NCI-H2227 (cell line): ENCODE measurements around the gene SAMD14.

Experiments
- DNase-seq: peaks from one replicate; lab custom pipeline; 2025; ENCODE audit not compliant: unreplicated experiment; lab: John Stamatoyannopoulos, UW

The SAMD14 gene

GRCh38 chr17:50129728-50130558, at the start of gene SAMD14:
Gene SAMD14 (minus strand): TSS chr17:50130160. CDS start chr17:50124959, 5,201 bp downstream.
- peak; percentile 89 for DNase-seq

- peak; percentile 70 for DNase-seq
Observed at GRCh38 chr17:50177983-50178834, 48.2 kb upstream of the SAMD14 start.

- DNase-seq, result no peak
Observed at GRCh38 chr17:50177476-50177875, 47.5 kb upstream of the SAMD14 start.

GRCh38 chr17:50176559-50177357, 46.8 kb upstream of the SAMD14 start:
- DNase-seq, result no peak

- no peak for DNase-seq
Observed at GRCh38 chr17:50175035-50175807, 45.3 kb upstream of the SAMD14 start.

GRCh38 chr17:50174444-50174843, 44.5 kb upstream of the SAMD14 start:
- no peak for DNase-seq

GRCh38 chr17:50173335-50173941, 43.5 kb upstream of the SAMD14 start:
- no peak for DNase-seq

- no peak for DNase-seq
Observed at GRCh38 chr17:50172936-50173334, 43.0 kb upstream of the SAMD14 start.

- no peak for DNase-seq
Observed at GRCh38 chr17:50172130-50172529, 42.2 kb upstream of the SAMD14 start.

GRCh38 chr17:50171371-50172071, 41.6 kb upstream of the SAMD14 start:
- DNase-seq, result no peak

GRCh38 chr17:50170662-50171370, 40.9 kb upstream of the SAMD14 start:
- DNase-seq, result no peak

GRCh38 chr17:50169881-50170459, 40.0 kb upstream of the SAMD14 start:
- no peak for DNase-seq

- DNase-seq, result peak; percentile 75
Observed at GRCh38 chr17:50169121-50169764, 39.3 kb upstream of the SAMD14 start.

- no peak for DNase-seq
Observed at GRCh38 chr17:50168319-50168718, 38.4 kb upstream of the SAMD14 start.

- no peak for DNase-seq
Observed at GRCh38 chr17:50167371-50167770, 37.4 kb upstream of the SAMD14 start.

GRCh38 chr17:50166518-50167181, 36.7 kb upstream of the SAMD14 start:
- DNase-seq, result no peak

- no peak for DNase-seq
Observed at GRCh38 chr17:50165867-50166517, 36.0 kb upstream of the SAMD14 start, which contains the start of gene SGCA. Gene SGCA (plus strand): TSS chr17:50166005. CDS start chr17:50166041, 36 bp downstream.
